ENCODE results near the gene SCARB2.

SCARB2 gene

DNA sequence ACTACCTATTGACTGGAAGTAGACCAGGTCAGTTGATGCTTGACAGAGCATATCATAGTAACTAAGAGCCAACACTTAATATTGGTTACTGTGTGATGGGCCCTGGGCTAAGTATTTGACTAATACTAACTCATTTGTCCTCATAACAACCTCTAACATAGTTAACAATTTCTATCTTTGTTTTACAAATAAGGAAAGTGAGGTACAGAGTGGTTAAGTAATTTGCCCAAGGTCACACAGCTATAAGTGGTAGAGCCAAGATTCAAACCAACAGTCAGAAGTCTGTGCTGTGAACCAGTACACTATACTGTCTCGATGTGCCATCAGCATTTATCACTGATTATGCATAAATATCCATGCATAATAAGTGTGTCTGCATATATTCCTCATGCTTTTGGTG lies 38.3 kb downstream of the SCARB2 start:
- H3K18ac ChIP-seq (ENCODE audit: low read length) = no peak overlapping the region
- H2AK5ac ChIP-seq (ENCODE audit: low read depth, low read length) = no peak overlapping the region
- H3K36me3 ChIP-seq (replicated peaks in 1 of 2; ENCODE audit: control insufficient read depth in 2 of 2, insufficient read depth in 2 of 2, low read length in 2 of 2) = peaks cover 12 to 83% of the 10 kb centered on the region in 2 donors
- no peak overlapping the region for H4K8ac ChIP-seq (ENCODE audit: low read depth, low read length)
- no peak overlapping the region for H2BK12ac ChIP-seq (ENCODE audit: low read length)
- H2AFZ ChIP-seq (ENCODE audit: low read length) = no peak overlapping the region
- WGBS, 2 donors (ENCODE audit: extremely low coverage in 2 of 2, insufficient read length in 2 of 2, insufficient replicate concordance in 1 of 2) = no CpG with 5 or more reads among the region's 1 CpG
- no peaks in the 10 kb centered on the region for H3K4me1 ChIP-seq (ENCODE audit: control insufficient read depth in 2 of 2, insufficient read depth in 1 of 2, low read depth in 1 of 2, low read length in 2 of 2)
- no peak overlapping the region for H3K4me3 ChIP-seq (ENCODE audit: low read length in 2 of 2)
- H3K4ac ChIP-seq (ENCODE audit: low read length) = no peak overlapping the region
- H3K9ac ChIP-seq (ENCODE audit: low read depth, low read length, poor library complexity) = no peak overlapping the region
- no peak overlapping the region for H3K14ac ChIP-seq (ENCODE audit: low read length)
- no peaks in the 10 kb centered on the region for H3K27me3 ChIP-seq (ENCODE audit: control insufficient read depth in 3 of 3, insufficient read depth in 3 of 3, low read depth in 1 of 3, low read length in 3 of 3)
- no peak overlapping the region for H3K23ac ChIP-seq (ENCODE audit: low read depth, low read length, poor library complexity)
- H3K9me3 ChIP-seq (replicated peaks in 1 of 2; ENCODE audit: control insufficient read depth in 2 of 2, insufficient read depth in 1 of 2, low read depth in 1 of 2, low read length in 2 of 2) = no peaks in the 10 kb centered on the region
- H4K91ac ChIP-seq (ENCODE audit: low read depth, low read length, poor library complexity) = no peak overlapping the region
- no peaks in the 10 kb centered on the region for H3K79me1 ChIP-seq (ENCODE audit: low read depth, low read length)
- DNase-seq (ENCODE audit: low spot score) = no peak
- no peak overlapping the region for H3K27ac ChIP-seq (replicated peaks; ENCODE audit: low read length)
- no peak overlapping the region for H2BK120ac ChIP-seq (ENCODE audit: low read depth, low read length)
- no peak overlapping the region for H2BK5ac ChIP-seq (ENCODE audit: low read length)
- no peak overlapping the region for H3K4me2 ChIP-seq (ENCODE audit: insufficient read depth, low read length, poor library complexity, severe bottlenecking)
- no peak overlapping the region for H2BK15ac ChIP-seq (ENCODE audit: low read length)

DNA sequence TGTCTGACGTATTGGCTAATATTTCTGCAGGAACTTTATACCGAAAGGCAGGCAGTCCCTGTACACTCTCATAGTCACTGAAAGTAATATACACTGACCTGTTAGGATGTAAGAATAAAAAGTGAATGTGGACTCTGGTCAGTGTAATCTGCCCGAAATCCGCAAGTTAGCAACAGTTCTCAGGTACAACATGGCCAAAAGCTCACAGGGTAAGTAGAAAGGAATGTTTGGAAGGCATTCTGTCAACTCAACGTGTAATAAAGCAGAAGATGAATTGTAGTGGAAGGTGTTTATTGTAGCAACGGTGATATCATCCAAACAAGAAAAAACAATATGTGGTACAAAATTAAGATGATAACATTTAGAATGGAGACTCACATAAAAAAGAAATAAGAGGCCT lies 39.4 kb downstream of the SCARB2 start:
- Histone ChIP-seq H3K36me3 (replicated peaks in 1 of 2; ENCODE audit: control insufficient read depth in 2 of 2, insufficient read depth in 2 of 2, low read length in 2 of 2) (peaks cover 15 to 86% of the 10 kb centered on the region in 2 donors), H2AK5ac (ENCODE audit: low read depth, low read length) (no peak overlapping the region)
- no peak for DNase-seq (ENCODE audit: low spot score)

DNA sequence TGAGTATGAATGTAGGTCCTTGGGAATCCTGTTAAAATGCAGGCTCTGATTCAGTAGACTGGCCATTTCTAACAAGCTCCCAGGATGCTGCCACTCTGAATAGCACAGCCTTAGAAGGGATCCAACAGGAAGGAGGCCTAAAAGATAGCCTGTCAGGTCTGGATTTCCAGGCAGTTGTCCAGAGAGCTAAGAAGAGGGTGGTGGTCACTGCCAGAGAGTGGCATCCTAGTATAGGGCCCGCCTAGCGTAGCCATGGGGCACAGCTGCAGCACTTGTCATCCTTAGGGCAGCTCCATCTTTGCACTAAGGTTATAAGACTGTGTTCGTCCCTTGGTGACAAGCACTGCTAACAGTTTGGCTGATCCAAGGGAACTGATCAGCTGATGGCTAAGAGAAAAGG lies 44.9 kb downstream of the SCARB2 start:
- H3K14ac ChIP-seq (ENCODE audit: low read length) = no peak overlapping the region
- no peak overlapping the region for H3K4me3 ChIP-seq (ENCODE audit: low read length in 2 of 2)
- no peak overlapping the region for H2AK5ac ChIP-seq (ENCODE audit: low read depth, low read length)
- no peak overlapping the region for H2AFZ ChIP-seq (ENCODE audit: low read length)
- H3K79me1 ChIP-seq (ENCODE audit: low read depth, low read length) = no peaks in the 10 kb centered on the region
- peaks cover 9 to 86% of the 10 kb centered on the region in 2 donors for H3K36me3 ChIP-seq (replicated peaks in 1 of 2; ENCODE audit: control insufficient read depth in 2 of 2, insufficient read depth in 2 of 2, low read length in 2 of 2)
- no peak overlapping the region for H4K91ac ChIP-seq (ENCODE audit: low read depth, low read length, poor library complexity)
- H3K27me3 ChIP-seq (ENCODE audit: control insufficient read depth in 3 of 3, insufficient read depth in 3 of 3, low read depth in 1 of 3, low read length in 3 of 3) = no peaks in the 10 kb centered on the region
- H3K4ac ChIP-seq (ENCODE audit: low read length) = no peak overlapping the region
- no peak overlapping the region for H3K18ac ChIP-seq (ENCODE audit: low read length)
- H2BK12ac ChIP-seq (ENCODE audit: low read length) = no peak overlapping the region
- no peak overlapping the region for H3K27ac ChIP-seq (replicated peaks; ENCODE audit: low read length)
- no peaks in the 10 kb centered on the region for H3K4me1 ChIP-seq (ENCODE audit: control insufficient read depth in 2 of 2, insufficient read depth in 1 of 2, low read depth in 1 of 2, low read length in 2 of 2)
- no peak overlapping the region for H3K23ac ChIP-seq (ENCODE audit: low read depth, low read length, poor library complexity)
- no peak overlapping the region for H4K8ac ChIP-seq (ENCODE audit: low read depth, low read length)
- H2BK15ac ChIP-seq (ENCODE audit: low read length) = no peak overlapping the region
- WGBS, 2 donors (ENCODE audit: extremely low coverage in 2 of 2, insufficient read length in 2 of 2, insufficient replicate concordance in 1 of 2) = no CpG with 5 or more reads among the region's 3 CpGs
- no peak overlapping the region for H3K4me2 ChIP-seq (ENCODE audit: insufficient read depth, low read length, poor library complexity, severe bottlenecking)
- no peak overlapping the region for H3K9ac ChIP-seq (ENCODE audit: low read depth, low read length, poor library complexity)
- no peak for DNase-seq (ENCODE audit: low spot score)
- H3K9me3 ChIP-seq (replicated peaks in 1 of 2; ENCODE audit: control insufficient read depth in 2 of 2, insufficient read depth in 1 of 2, low read depth in 1 of 2, low read length in 2 of 2) = no peaks in the 10 kb centered on the region
- H2BK5ac ChIP-seq (ENCODE audit: low read length) = no peak overlapping the region
- no peak overlapping the region for H2BK120ac ChIP-seq (ENCODE audit: low read depth, low read length)

More for the DNA sequence above, 39.4 kb downstream of the SCARB2 start:
- no peak overlapping the region for H3K4me3 ChIP-seq (ENCODE audit: low read length in 2 of 2)
- no peak overlapping the region for H2BK120ac ChIP-seq (ENCODE audit: low read depth, low read length)
- H3K79me1 ChIP-seq (ENCODE audit: low read depth, low read length) = no peaks in the 10 kb centered on the region
- no peaks in the 10 kb centered on the region for H3K4me1 ChIP-seq (ENCODE audit: control insufficient read depth in 2 of 2, insufficient read depth in 1 of 2, low read depth in 1 of 2, low read length in 2 of 2)
- no CpG with 5 or more reads among the region's 6 CpGs for WGBS, 2 donors (ENCODE audit: extremely low coverage in 2 of 2, insufficient read length in 2 of 2, insufficient replicate concordance in 1 of 2)
- H2AFZ ChIP-seq (ENCODE audit: low read length) = no peak overlapping the region
- H3K14ac ChIP-seq (ENCODE audit: low read length) = no peak overlapping the region
- no peaks in the 10 kb centered on the region for H3K27me3 ChIP-seq (ENCODE audit: control insufficient read depth in 3 of 3, insufficient read depth in 3 of 3, low read depth in 1 of 3, low read length in 3 of 3)
- H3K9me3 ChIP-seq (replicated peaks in 1 of 2; ENCODE audit: control insufficient read depth in 2 of 2, insufficient read depth in 1 of 2, low read depth in 1 of 2, low read length in 2 of 2) = no peaks in the 10 kb centered on the region
- no peak overlapping the region for H2BK12ac ChIP-seq (ENCODE audit: low read length)
- H3K4ac ChIP-seq (ENCODE audit: low read length) = no peak overlapping the region
- H4K8ac ChIP-seq (ENCODE audit: low read depth, low read length) = no peak overlapping the region
- H3K18ac ChIP-seq (ENCODE audit: low read length) = no peak overlapping the region
- H3K4me2 ChIP-seq (ENCODE audit: insufficient read depth, low read length, poor library complexity, severe bottlenecking) = no peak overlapping the region
- H3K9ac ChIP-seq (ENCODE audit: low read depth, low read length, poor library complexity) = no peak overlapping the region
- H2BK5ac ChIP-seq (ENCODE audit: low read length) = no peak overlapping the region
- H3K27ac ChIP-seq (replicated peaks; ENCODE audit: low read length) = no peak overlapping the region
- H4K91ac ChIP-seq (ENCODE audit: low read depth, low read length, poor library complexity) = no peak overlapping the region
- H3K23ac ChIP-seq (ENCODE audit: low read depth, low read length, poor library complexity) = no peak overlapping the region
- H2BK15ac ChIP-seq (ENCODE audit: low read length) = no peak overlapping the region

DNA sequence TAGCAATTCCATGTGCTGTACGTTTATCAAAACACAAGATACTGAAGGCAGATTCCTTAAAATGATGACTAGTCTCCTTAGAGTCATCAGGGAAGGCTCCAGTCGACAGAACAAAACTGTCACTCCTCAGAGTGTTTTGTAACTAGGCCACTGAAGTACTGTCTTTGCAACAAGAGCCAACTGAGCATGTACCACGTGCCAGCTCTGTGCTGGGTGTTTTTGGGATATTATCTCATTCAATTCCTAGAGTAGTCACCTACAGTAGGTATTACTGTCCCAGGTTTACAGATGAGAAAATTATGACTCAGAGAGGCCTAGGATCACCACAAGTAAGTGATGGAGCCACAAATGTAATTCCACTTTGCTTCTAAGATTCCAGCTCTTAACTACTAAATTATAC lies 47.1 kb downstream of the SCARB2 start:
- Histone ChIP-seq H3K79me1 (ENCODE audit: low read depth, low read length) (no peaks in the 10 kb centered on the region), H4K8ac (ENCODE audit: low read depth, low read length) (no peak overlapping the region), H4K91ac (ENCODE audit: low read depth, low read length, poor library complexity) (no peak overlapping the region), H3K27ac (replicated peaks; ENCODE audit: low read length) (no peak overlapping the region), H3K36me3 (replicated peaks in 1 of 2; ENCODE audit: control insufficient read depth in 2 of 2, insufficient read depth in 2 of 2, low read length in 2 of 2) (peaks cover 9 to 87% of the 10 kb centered on the region in 2 donors), H3K4me2 (ENCODE audit: insufficient read depth, low read length, poor library complexity, severe bottlenecking) (no peak overlapping the region), H2BK12ac (ENCODE audit: low read length) (no peak overlapping the region), H3K18ac (ENCODE audit: low read length) (no peak overlapping the region), H3K14ac (ENCODE audit: low read length) (no peak overlapping the region), H2AFZ (ENCODE audit: low read length) (no peak overlapping the region), H3K4me1 (ENCODE audit: control insufficient read depth in 2 of 2, insufficient read depth in 1 of 2, low read depth in 1 of 2, low read length in 2 of 2) (no peaks in the 10 kb centered on the region), H3K23ac (ENCODE audit: low read depth, low read length, poor library complexity) (no peak overlapping the region), H2BK15ac (ENCODE audit: low read length) (no peak overlapping the region), H2AK5ac (ENCODE audit: low read depth, low read length) (no peak overlapping the region), H3K9me3 (replicated peaks in 1 of 2; ENCODE audit: control insufficient read depth in 2 of 2, insufficient read depth in 1 of 2, low read depth in 1 of 2, low read length in 2 of 2) (no peaks in the 10 kb centered on the region), H2BK5ac (ENCODE audit: low read length) (no peak overlapping the region), H3K4ac (ENCODE audit: low read length) (no peak overlapping the region), H3K27me3 (ENCODE audit: control insufficient read depth in 3 of 3, insufficient read depth in 3 of 3, low read depth in 1 of 3, low read length in 3 of 3) (no peaks in the 10 kb centered on the region), H2BK120ac (ENCODE audit: low read depth, low read length) (no peak overlapping the region), H3K9ac (ENCODE audit: low read depth, low read length, poor library complexity) (no peak overlapping the region), H3K4me3 (ENCODE audit: low read length in 2 of 2) (no peak overlapping the region)
- no peak for DNase-seq (ENCODE audit: low spot score)
- no CpG with 5 or more reads among the region's 3 CpGs for WGBS, 2 donors (ENCODE audit: extremely low coverage in 2 of 2, insufficient read length in 2 of 2, insufficient replicate concordance in 1 of 2)
